BE2C (cell line): ENCODE results near the gene SPATA13.
"Not testable (repeated sequence)": the region's sequence is repeated elsewhere in the genome, so short reads cannot be mapped to it uniquely, and the experiment has no call there.

Experiments used
- DNase-seq: peaks from one replicate; pipeline ENCODE4 v3.0.0-alpha.2; 2020
- H3K27me3 ChIP-seq: fragments of 250-450 bp; sonication (Bioruptor Pico); 2 replicates; pipeline ENCODE4 v1.5.1; 2020; ENCODE audit warnings: mild to moderate bottlenecking
- H3K36me3 ChIP-seq: fragments of 250-450 bp; sonication (Bioruptor Pico); 2 replicates; pipeline ENCODE4 v1.5.1; 2020; ENCODE audit warnings: mild to moderate bottlenecking
- H3K4me1 ChIP-seq: fragments of 250-450 bp; sonication (Bioruptor Pico); 2 replicates; pipeline ENCODE4 v1.5.1; 2020
- H3K4me3 ChIP-seq: 2 replicates; pipeline ENCODE4 v1.5.1; 2011; ENCODE audit warnings: low read depth, low read length
- H3K9me3 ChIP-seq: fragments of 250-450 bp; sonication (Bioruptor Pico); 2 replicates; pipeline ENCODE4 v1.5.1; 2020
- CTCF ChIP-seq: IDR thresholded peaks from 2 replicates; pipeline ENCODE4 v1.5.1; 2012; ENCODE audit warnings: mild to moderate bottlenecking, low read depth, low read length

Gene SPATA13

DNA sequence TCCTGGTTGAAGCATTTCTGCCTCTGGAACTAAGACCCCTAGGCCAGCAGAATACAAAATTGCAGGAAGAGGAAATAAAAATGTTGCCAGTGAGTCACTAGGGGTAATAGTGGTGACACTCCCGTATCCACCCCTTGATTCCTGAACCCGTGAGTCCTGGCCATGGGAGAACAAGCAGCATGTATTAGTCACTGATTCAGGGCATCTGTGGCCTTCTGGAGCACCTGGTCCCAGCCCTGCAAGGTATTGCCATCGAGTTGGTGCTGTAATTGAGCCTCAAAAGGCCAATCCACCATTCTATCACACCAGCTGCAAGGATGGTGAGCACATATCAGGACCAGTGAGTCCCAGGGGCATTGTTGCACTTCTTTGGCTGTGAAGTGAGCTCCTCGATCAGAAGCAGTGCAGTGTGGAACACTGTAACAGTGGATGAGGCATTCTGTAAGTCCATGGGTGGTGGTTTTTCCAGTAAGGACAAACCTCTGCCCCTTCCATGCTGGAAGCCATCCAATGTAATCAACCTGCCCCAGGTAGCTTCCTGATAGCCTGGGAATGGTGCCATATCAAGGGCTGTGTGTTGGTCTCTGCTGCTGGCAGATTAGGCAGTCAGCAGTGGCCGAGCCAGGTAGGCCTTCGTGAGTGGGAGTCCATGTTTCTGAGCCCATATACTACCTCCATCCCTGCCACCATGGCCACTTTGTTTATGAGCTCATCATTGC lies 188.4 kb downstream of the SPATA13 start:
- TF ChIP-seq CTCF = no peak
- no peaks in the 10 kb centered on the region for H3K36me3 ChIP-seq
- no peaks in the 10 kb centered on the region for H3K27me3 ChIP-seq
- no peaks in the 10 kb centered on the region for H3K9me3 ChIP-seq
- DNase-seq = no peak
- H3K4me3 ChIP-seq = no peak overlapping the region
- H3K4me1 ChIP-seq = no peaks in the 10 kb centered on the region

GRCh38 chr13:24349778-24350664 lies 189.5 kb downstream of the SPATA13 start:
- not testable (repeated sequence) for H3K9me3 ChIP-seq, H3K4me3 ChIP-seq, DNase-seq, H3K4me1 ChIP-seq, H3K36me3 ChIP-seq, H3K27me3 ChIP-seq

- Histone ChIP-seq H3K9me3 (no peaks in the 10 kb centered on the region), H3K27me3 (no peaks in the 10 kb centered on the region), H3K4me3 (no peak overlapping the region), H3K36me3 (no peaks in the 10 kb centered on the region), H3K4me1 (no peaks in the 10 kb centered on the region)
- no peak for TF ChIP-seq CTCF
- DNase-seq = no peak
Observed at GRCh38 chr13:24351423-24351822, 190.9 kb downstream of the SPATA13 start.

DNA sequence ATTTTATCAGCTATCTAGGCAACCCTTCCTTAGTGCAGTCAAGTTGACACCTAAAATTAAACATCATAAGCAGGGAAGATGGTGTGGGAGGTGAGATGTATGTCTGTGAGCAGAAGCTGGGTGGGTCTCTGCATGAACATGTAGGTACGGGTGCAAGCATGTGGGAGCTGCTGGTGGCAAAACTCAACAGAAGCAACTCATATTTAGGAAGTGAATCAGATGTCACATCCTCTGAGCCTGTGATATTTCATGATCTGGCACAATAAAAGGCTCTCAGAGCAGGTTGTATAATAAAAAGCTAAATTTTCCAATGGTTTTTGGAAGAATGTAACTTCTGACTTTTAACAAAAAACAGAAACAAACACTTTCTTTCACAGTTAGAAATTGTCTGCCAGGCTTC lies 193.2 kb downstream of the SPATA13 start:
- no peaks in the 10 kb centered on the region for H3K36me3 ChIP-seq
- TF ChIP-seq CTCF = no peak
- H3K4me3 ChIP-seq = no peak overlapping the region

GRCh38 chr13:24355103-24355502 lies 194.6 kb downstream of the SPATA13 start:
- no peaks in the 10 kb centered on the region for H3K4me1 ChIP-seq
- H3K9me3 ChIP-seq = 0 out of 2 replicates have a peak, but pooled peaks cover 3% of the 10 kb centered on the region
- H3K4me3 ChIP-seq = no peak overlapping the region
- H3K27me3 ChIP-seq = no peaks in the 10 kb centered on the region
- no peak for TF ChIP-seq CTCF
- no peak for DNase-seq
- no peaks in the 10 kb centered on the region for H3K36me3 ChIP-seq

More for the DNA sequence above, 193.2 kb downstream of the SPATA13 start:
- no peaks in the 10 kb centered on the region for H3K27me3 ChIP-seq
- no peak for DNase-seq
- 0 out of 2 replicates have a peak, but pooled peaks cover 3% of the 10 kb centered on the region for H3K9me3 ChIP-seq
- no peaks in the 10 kb centered on the region for H3K4me1 ChIP-seq

DNA sequence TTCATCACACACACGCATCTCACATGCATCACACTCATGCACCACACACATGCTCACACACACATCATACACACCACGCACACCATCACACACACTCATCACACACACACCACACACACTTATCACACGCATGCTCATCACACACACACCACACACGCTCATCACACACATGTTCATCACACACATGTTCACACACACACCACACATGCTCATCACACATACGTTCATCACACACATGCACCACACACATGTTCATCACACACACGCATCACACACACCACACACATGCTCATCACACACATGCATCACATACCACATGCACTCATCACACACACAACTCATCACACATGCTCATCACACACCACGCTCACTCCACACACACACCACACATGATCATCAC lies 195.8 kb downstream of the SPATA13 start:
- Histone ChIP-seq H3K27me3 (no peaks in the 10 kb centered on the region), H3K4me1 (no peaks in the 10 kb centered on the region), H3K4me3 (no peak overlapping the region), H3K9me3 (0 out of 2 replicates have a peak, but pooled peaks cover 3% of the 10 kb centered on the region), H3K36me3 (no peaks in the 10 kb centered on the region)
- no peak for DNase-seq
- TF ChIP-seq CTCF = no peak
